Thyroid gland (tissue), 4 donors: ENCODE measurements around the gene FGFBP1.

Experiments used
- POLR2A ChIP-seq, 2 donors: fragments of 450-650 bp; IDR thresholded peaks; one replicate each; pipeline ENCODE4 v1.6.1; 2017; ENCODE audit warnings: antibody characterized with exemption in 2 of 2, mild to moderate bottlenecking in 2 of 2, moderate library complexity in 1 of 2
- TF ChIP-seq, protein P1 (sequence below), 6 experiments: fragments of 200-600 bp in 3 of 6; fragments of 450-650 bp in 3 of 6; sonication (generic) in 3 of 6; IDR thresholded peaks; one replicate each; pipeline ENCODE4 v1.5.1; 2016 to 2019; ENCODE audit warnings: antibody characterized with exemption in 6 of 6, mild to moderate bottlenecking in 2 of 6, inconsistent platforms in 1 of 6, moderate library complexity in 1 of 6

DNA sequence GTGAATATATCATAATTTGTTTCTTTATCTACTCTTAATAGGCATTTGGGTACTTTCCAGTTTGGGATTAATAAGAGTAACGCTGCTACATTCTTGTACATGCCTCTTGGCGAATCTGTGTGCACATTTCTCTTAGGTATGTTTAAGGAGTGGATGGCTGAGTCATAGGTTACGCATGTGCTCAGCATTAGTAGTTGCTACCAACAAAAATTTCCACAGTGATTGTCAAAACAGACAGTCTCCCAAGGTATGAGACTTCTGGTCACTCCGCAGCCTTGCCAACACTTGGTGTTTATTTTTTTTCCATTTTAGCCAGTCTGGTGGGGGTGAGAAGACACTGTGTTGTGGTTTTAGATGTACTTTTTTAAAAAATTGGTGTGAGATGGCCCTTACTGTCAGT lies 44.6 kb downstream of the FGFBP1 start:
- TF ChIP-seq, protein P1, sequence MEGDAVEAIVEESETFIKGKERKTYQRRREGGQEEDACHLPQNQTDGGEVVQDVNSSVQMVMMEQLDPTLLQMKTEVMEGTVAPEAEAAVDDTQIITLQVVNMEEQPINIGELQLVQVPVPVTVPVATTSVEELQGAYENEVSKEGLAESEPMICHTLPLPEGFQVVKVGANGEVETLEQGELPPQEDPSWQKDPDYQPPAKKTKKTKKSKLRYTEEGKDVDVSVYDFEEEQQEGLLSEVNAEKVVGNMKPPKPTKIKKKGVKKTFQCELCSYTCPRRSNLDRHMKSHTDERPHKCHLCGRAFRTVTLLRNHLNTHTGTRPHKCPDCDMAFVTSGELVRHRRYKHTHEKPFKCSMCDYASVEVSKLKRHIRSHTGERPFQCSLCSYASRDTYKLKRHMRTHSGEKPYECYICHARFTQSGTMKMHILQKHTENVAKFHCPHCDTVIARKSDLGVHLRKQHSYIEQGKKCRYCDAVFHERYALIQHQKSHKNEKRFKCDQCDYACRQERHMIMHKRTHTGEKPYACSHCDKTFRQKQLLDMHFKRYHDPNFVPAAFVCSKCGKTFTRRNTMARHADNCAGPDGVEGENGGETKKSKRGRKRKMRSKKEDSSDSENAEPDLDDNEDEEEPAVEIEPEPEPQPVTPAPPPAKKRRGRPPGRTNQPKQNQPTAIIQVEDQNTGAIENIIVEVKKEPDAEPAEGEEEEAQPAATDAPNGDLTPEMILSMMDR (IDR thresholded peaks at IDR 0.05) = no peak
- TF ChIP-seq POLR2A (IDR thresholded peaks at IDR 0.05) = no peak
